Hypothalamus (tissue), 51 donors: Measurements from ENCODE around the gene SPEN.
"Not testable (repeated sequence)": the region's sequence is repeated elsewhere in the genome, so short reads cannot be mapped to it uniquely, and the experiment has no call there.

ENCODE experiments used
- DNase-seq, 51 donors: peaks; one replicate each; lab custom pipeline; 2025; lab: John Stamatoyannopoulos, UW

The SPEN gene, protein sequence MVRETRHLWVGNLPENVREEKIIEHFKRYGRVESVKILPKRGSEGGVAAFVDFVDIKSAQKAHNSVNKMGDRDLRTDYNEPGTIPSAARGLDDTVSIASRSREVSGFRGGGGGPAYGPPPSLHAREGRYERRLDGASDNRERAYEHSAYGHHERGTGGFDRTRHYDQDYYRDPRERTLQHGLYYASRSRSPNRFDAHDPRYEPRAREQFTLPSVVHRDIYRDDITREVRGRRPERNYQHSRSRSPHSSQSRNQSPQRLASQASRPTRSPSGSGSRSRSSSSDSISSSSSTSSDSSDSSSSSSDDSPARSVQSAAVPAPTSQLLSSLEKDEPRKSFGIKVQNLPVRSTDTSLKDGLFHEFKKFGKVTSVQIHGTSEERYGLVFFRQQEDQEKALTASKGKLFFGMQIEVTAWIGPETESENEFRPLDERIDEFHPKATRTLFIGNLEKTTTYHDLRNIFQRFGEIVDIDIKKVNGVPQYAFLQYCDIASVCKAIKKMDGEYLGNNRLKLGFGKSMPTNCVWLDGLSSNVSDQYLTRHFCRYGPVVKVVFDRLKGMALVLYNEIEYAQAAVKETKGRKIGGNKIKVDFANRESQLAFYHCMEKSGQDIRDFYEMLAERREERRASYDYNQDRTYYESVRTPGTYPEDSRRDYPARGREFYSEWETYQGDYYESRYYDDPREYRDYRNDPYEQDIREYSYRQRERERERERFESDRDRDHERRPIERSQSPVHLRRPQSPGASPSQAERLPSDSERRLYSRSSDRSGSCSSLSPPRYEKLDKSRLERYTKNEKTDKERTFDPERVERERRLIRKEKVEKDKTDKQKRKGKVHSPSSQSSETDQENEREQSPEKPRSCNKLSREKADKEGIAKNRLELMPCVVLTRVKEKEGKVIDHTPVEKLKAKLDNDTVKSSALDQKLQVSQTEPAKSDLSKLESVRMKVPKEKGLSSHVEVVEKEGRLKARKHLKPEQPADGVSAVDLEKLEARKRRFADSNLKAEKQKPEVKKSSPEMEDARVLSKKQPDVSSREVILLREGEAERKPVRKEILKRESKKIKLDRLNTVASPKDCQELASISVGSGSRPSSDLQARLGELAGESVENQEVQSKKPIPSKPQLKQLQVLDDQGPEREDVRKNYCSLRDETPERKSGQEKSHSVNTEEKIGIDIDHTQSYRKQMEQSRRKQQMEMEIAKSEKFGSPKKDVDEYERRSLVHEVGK (N-terminal part only)

DNA sequence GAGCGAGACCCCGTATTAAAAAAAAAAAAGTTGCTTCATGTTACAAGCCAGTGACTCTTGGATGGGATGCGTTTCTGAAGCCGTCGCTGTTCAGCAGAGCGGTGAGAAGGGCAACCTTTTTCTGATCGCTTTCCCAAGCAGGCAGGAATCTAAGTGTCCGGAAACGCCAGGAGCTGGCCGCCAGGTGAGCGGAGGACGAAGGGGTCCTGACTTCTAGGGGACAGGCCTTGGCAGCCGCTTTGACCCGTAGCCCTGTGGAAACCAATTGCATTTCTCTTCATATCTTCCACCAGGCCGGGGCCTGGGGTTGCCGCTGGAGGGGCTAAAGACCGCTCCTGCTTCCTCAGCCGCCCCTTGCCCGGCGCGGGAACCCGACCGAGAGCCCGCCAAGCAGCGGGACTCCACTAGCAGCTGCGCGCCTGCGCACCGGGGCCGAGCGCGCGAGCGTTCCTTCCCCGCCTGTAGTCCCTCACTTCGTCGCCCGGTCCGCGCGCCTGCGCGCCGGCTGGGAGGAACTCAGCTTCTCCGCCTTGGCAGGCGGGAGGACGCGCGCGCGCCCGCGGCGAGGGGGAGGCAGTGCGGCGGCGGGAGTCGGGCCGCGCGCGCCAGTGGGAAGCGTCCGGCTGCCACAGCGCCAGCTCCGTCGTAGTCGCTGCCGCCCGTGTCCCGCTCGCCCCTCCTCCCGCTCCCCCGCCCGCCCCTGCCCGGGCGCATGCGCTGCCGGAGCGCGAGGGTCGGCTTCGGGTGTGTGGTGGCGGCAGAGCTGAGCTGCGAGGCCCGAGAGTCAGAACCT lies at the start of gene SPEN:
SPEN (plus strand) TSS at position 608 of the 793 bp plus-strand sequence. CDS start 361 bp downstream, outside the sequence.
- DNase-seq, result peak; percentile 80 to 100 (median 96)

DNA sequence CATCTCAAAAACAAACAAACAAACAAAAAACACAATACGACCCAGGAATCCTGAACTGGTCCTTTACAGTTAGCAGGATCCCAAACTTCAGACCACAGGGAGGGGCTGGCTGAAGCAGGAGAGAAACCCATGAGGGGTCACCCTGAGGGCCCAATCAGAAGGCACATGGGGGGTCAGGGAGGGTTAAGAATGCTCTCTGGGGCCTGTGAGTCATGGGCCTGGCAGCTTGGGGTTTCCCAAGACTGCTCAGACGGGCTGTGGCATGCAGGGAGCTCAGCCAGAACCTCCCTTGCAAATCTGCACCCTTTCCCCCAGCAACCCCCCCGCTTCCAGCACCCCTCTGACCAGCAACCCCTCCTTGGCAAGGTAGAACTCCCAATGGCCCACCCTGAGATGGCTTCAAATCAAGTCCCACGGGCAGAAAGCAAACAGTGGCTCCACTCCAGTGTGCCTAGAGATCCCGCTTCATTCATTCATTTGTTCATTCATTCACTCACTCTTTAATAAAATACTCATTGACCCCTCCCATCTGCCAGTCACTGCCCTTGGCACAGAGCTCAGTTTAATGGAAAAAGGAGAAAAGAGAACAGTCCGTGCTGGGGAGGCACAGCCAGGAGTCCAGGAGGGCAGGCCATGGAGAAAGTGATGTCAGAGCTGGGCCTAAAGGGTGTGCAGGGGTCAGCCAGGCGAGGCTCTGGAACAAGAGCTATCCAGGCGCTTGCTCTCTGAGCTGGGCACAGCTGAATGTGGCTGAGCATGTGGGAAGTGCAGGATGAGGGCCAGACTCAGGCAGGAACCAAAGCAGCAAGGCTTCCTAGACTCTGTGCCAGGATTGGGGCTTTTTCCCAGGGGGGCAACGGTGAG lies 48.3 kb upstream of the SPEN start:
- peak in 16 of 51 donors; percentile 15 to 63 (median 32) for DNase-seq

DNA sequence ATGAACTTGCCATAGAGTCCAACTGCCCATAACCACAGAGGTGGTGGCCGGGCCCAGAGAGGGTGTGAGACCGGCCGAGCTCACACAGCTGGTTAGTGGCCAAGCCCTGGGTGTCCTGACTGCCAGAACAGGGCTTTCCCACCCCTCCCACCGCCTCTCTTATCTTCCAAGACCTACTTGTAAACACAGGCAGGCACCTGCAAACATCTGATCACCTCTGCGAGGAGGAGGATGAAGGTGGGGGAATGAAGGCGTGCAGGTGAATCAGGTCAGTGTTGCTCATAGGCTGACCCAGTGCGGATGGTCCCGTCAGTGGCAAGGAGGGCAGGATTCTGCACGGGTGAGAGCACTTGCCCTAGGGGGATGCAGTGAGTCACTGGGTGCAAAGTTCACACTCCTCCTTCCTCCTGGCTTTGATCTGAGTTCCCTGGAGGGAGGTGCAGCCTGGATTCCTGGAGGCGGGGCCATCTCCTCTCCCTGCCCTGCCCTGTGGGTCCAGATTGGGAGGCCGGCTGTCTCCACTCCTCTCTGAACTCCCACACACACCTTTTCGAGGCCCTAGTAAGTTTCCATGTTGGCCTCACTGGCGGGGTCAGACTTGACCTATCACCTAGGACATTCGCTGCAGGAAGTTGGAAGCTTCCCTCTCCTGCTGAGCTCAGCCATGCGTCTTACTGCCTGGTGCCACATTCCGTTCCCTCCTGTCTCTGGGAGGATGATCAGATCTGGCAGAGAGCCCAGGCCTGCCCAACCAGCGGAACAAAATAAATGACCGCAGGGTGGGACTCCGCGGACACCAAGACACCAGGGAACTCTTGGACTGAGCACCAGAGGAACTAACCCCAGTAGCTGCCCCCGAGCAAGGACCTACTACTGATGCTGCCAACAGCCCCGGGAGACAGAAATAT lies 47.3 kb upstream of the SPEN start:
- peak in 3 of 51 donors; percentile 5 to 11 (median 6) for DNase-seq

DNA sequence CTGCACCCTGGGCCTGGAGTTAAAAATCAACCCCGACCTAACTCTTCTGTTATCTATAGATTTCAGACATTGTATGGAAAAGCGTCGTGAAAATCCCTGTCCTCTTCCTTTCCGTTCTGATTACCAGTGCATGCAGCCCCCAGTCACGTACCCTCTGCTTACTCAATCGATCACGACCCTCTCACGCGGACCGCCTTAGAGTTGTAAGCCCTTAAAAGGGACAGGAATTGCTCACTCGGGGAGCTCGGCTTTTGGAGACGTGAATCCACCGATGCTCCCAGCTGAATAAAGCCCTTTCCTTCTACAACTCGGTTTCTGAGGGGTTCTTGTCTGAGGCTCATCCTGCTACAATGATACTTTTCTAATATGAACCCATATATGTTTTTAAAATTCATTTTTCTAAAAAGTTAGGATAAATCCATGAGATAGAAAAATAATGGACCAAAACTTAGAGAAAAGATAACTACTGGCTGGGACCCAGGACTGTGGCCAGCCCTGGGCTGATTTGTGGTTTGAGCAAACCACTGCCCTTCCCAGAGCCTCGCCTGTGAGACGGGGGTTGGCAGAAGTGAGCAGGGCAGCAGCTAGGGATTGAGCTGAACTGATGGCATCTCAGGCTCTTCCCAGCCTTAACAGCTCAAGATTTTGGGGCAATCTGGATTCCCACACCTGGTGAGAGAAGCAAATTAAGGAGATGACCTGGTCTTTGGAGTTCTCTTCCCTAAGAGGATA lies 45.1 kb upstream of the SPEN start:
- DNase-seq, result no peak

DNA sequence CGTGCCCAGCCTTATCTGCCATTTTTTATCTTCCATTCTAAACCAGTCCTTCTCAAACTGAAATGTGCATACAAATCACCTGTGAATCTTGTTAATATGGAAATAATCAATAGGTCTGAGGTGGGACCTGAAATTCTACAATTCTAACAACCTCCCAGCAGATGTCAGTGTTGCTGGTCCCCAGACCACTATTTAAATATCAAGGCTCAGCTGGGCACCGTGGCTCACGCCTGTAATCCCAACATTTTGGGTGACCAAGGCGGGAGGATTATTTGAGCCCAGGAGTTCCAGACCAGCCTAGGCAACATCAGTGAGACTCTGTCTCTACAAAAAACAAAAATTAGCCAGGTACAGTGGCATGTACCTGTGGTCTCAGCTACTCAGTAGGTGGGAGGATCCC lies 44.1 kb upstream of the SPEN start:
- DNase-seq, result peak in 1 of 51 donors; percentile 17

DNA sequence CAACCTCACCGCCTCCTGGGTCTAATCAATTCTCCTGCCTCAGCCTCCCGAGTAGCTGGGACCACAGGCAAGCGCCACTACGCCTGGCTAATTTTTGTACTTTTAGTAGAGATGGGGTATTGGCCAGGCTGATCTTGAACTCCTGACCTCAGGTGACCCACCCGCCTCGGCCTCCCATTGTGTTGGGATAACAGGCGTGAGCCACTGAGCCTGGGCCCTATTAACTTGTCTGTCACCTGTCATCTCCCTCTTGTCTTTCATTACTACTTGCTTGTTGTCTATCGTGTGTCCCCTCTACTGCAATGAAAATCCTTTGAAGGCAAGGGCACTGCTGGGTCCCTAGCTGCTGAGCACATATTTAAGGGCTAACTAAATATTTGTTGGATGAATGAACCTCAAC lies 43.4 kb upstream of the SPEN start:
- DNase-seq, result no peak

DNA sequence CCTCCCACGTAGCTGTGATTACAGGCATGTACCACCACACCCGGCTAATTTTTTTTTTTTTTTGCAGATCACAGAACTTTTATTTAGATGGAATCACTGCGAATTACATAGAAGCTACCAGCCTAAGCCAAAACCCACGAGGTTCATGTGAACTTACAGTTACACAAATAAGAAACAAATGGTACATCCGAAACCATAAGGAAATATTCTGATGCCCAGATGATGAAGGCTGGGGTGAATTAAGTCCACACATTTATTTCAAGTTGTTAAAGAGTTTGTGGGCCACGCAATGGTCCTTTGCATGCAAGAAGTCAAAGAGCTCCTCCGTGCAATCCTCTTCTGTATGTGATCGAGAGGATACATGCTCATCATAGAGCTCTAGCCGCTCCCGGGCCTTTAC lies 40.4 kb upstream of the SPEN start:
- no peak for DNase-seq

DNA sequence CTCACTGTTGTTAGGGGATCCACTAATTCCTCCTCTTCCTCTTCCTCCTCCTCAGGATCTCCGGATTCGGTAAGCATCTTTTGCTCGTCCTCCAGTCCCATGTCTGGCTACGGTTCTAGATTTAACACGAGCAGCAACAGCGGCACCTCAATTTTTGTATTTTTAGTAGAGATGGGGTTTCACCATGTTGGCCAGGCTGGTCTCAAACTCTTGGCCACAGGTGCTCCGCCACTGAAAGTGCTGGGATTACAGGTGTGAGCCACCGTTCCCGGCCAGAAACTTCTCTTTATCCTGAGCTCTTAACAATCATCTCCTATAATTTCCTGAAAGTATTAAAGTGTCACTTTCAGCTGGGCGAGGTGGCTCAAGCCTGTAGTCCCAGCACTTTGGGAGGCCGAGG lies 40.0 kb upstream of the SPEN start, which contains the start of gene UQCRHL:
UQCRHL (minus strand) TSS at position 101 of the 400 bp plus-strand sequence; CDS start at position 101, 0 bp downstream.
- DNase-seq, result not testable (repeated sequence)

DNA sequence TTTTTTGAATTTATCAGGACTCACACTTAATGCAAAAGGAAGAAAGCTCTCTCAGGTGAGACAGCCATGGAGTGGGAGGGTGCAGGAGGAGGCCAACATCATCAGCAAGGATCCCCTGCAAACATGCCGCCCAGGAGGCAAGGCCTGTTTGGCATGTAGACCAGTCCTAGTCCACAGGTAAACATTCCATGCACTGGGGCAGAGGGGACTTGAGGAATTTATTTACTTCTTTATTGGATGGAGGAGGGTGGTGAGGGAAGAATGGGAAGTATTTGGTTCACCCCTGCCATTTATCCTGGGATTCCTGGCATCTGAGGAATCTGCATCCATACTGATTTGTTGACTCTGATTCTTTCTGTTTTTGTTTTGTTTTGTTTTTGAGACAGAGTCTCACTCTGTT lies 38.6 kb upstream of the SPEN start:
- DNase-seq, result no peak

DNA sequence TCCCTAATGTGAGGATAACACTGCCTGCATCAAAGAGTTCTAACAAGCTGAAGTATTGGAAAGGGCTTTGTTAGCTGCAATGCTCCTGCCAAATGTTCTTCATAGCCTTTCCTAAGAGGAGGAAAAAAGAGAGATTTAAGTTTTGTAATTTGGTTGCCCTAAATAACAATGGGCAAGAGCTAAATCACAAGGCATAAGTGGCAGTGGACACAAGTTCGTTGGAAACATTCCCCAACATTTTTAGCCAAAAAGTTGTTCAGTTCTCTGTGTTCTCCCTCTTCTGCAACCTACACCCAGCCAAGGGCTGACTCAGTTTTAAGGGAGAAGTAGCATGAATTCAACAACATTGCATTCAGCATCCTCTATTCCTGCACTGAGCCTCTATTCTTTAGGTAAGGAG lies 37.4 kb upstream of the SPEN start:
- DNase-seq, result peak in 4 of 51 donors; percentile 12 to 53 (median 41)

DNA sequence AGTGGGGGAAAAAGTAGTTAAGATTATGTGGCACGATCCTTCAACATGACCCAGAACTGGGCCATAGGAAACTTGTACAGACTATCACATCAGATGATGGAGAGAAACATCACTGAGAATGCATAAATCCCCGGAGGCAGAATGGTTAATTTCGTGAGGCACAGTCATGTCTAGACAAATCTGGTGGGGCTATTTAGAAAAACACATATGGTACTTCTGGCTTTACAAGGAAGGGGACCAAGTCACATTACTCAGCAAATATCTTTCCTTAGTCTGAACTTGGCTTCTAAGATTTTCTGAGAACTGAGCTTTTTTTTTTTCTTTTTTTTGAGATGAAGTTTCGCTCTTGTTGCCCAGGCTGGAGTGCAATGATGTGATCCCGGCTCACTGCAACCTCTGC lies 30.8 kb upstream of the SPEN start:
- no peak for DNase-seq

DNA sequence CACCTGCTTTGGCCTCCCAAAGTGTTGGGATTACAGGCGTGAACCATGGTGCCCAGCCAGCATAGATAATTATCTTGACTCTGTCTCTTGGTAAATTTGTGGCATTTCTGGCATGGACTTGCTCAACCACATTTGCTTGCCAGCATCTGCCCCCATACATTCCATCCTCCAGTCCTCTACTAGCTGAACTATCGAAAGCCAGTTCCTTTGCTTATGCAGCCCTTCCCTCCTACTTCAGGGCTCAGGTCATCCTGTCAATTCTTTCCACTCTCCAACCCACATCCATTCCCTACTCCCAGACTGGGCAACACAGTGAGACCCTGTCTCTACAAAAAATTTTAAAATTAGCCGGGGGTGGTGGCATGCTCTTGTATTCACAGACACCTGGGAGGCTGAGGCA lies 27.0 kb upstream of the SPEN start:
- DNase-seq, result no peak

DNA sequence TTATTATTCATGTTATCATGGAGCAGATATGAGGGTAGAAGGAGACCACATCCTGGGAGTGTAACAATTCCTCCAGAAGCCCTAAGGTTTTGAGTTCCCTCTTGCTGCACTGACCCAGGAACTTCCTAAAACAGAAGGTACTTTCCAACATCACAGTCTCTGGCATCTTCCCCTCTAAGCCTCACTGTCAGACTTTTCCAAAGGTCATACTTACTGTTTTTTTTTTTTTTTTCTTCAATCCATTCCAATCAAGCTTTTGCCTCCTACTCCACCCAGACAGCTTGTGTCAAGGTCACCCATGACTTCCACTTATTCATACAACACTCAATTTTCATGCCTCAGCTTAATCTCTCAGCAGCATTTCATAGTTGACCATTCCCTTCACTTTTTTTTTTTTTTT lies 21.7 kb upstream of the SPEN start:
- no peak for DNase-seq

DNA sequence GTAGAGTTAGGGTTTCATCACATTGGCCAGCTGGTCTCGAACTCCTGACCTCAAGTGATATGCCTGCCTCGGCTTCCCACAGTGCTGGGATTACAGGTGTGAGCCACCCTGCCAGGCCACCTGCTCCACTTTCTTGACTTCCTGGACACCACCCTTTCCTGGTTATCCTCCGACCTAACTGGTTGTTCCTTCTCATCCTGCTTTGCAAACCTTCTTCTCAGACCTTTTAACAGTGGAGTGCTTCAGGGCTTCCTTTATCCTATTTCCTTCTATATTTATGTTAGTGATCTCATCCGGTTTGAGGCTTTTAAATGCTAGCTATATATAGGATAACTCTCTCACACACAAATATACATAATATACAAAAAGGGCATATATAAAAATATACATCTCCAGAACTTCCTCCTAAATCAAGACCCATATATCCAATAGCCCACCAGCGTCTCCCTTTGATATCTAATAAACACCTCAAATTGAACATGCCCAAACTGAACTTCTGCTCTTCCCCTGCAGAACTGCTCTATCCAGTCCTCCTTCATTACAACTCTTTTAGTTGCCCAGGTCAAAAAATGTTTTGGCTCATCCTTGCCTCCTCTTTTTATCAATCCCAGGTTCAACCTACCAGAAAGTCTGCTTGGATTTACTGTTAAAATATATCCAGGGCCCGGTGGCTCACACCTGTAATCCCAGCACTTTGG lies 20.5 kb upstream of the SPEN start:
- DNase-seq, result no peak

DNA sequence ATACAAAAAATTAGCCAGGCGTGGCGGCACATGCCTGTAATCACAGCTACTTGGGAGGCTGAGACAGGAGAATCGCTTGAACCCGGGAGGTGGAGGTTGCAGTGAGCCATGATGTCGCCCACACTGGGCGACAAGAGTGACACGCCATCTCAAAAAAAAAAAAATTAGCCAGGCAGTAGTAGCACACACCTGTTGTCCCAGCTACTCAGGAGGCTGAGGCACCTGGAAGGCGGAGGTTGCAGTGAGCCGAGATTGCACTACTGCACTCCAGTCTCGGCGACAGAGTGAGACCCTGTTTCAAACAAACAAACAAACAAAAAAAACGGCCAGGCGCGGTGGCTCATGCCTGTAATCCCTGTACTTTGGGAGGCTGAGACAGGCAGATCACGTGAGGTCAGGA lies 19.9 kb upstream of the SPEN start:
- not testable (repeated sequence) for DNase-seq

DNA sequence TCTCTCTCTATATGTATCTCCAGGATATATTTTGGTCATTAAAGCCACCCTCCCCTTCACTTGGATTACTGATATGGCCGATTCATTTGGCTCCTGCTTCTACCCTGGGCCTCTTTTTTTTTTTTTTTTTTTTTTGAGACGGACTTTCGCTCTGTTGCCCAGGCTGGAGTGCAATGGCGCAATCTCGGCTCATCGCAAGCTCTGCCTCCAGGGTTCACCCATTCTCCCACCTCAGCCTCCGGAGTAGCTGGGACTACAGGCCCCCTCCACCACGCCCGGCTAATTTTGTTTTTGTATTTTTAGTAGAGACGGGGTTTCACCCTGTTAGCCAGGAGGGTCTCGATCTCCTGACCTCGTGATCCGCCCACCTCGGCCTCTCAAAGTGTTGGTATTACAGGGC lies 18.6 kb upstream of the SPEN start:
- DNase-seq, result not testable (repeated sequence)

DNA sequence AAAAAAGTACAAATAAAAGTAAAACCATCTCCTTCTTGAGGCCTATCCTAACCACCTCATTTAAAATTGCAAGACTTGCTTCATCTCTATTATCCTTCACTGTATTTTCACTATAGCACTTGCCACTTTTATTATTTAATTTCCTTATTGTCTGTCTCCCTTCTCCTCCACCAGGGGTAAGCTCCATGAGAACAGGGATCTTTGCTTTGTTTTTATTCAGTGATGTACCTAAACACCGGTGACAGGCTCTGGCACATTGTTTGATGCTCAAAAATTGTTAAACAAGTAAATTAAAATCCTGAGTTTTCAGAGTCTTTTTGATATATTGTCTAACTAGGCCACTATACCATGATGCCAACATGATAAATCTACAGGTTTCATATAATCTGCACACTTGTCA lies 17.2 kb upstream of the SPEN start:
- DNase-seq, result no peak
